HTR-8/SVneo (cell line): ENCODE measurements around the gene NUP214.
"Not testable (repeated sequence)": the region's sequence is repeated elsewhere in the genome, so short reads cannot be mapped to it uniquely, and the experiment has no call there.

Experiments
- DNase-seq: peaks from one replicate; pipeline ENCODE4 v3.0.0; 2011; ENCODE audit warnings: low spot score, mixed read lengths; ENCODE audit not compliant: insufficient read length
- FAIRE-seq: peaks from 2 replicates; lab custom pipeline; 2011; peaks lifted over from hg19 to GRCh38; lab: Jason Lieb, UNC

Gene NUP214

DNA sequence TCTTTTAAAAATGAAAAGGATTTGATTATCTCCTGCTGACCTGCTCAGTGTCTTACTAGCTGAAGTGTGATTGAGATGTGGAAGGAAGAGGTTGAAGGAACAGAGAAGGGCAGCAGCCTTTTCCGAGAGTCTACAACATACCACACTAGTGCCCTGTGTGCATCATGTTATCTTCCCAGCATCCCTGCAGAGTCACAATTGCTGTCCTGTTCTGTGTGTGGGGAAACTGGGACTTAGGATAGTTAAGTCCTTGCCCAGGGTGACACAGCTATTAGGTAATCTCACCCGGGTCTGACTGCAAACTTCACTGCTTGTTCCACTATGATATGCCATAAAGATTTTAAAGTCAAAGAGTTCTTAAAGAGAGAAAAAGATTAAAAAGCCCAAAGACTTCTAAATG lies 95.1 kb downstream of the NUP214 start:
- no peak for DNase-seq
- FAIRE-seq = no peak

DNA sequence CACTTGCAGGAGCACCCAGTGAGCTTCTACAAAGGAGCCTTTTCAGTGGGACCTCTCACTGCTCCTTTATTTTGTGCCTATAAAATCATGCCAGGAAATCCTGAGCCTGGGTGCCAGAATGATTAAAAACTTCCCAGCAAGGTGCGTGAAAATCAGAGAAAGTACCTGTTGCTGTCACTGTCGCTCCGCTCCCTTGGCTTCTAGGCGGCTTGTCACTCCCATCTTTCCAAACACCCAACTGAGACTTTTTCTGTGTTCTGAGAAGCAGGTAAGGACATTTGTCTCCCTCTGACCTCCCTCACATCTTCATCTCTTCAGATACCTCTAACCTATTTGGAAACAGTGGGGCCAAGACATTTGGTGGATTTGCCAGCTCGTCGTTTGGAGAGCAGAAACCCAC lies 97.1 kb downstream of the NUP214 start:
- DNase-seq = no peak
- FAIRE-seq = no peak

DNA sequence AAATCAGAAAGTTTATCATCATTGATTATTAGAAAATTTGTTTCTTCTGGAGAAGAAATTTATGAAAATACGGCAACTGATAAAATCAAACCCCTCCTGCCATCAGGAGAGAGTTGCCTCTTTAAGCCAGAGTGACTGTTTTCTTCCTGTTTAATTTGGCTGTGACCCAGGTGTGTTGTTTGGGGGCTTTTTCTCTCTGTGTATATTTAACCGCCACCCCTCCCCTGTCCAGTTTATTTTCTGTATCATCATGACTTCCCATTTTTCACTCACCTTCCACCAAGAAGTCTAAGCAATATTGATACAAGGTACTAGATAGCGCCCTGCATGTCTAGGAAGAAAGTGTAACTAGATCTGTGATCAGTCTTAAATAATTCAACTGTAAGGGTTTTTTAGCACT lies 100.8 kb downstream of the NUP214 start:
- no peak for DNase-seq

DNA sequence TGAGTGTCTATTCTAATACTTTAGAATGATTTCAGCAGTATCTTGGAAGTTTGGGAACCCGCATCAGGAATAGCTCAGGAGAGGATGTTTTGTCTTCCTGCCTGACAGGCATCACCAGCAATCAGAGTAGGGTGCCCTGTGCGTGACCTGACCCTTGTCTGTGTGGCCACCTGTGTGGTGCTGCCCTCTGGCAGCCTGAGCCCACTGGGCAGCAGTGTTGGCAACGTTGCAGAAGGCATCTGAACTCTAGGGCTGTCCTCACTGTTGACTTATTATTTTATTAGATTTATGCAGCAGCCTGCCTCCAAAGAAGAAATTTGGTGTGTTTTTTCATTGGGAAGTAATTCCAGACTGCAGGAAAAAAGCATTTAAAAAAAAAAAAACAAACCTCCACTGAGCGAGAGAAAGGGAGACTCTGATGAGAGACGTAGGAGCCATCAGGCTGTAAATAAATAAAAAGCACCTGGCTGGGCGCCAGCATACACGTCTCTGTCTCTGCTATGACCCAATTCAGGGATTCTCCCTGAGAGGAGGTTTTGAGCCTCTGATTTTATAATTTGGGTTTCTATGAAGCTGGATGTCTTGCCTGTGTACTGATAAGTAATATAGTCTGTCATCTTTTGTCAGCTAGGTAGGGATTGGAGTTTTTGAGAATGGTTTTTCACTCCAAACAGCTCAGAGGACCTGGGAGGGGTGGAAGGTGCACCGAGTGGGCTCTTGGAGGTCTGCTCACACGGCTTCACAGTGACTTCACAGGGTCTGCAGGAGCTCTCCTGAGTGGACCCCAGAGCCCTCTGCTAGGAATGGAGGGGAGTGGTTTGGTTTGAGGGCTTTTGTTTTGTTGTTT lies 101.9 kb downstream of the NUP214 start:
- no peak for DNase-seq
- no peak for FAIRE-seq

More for the DNA sequence above, 100.8 kb downstream of the NUP214 start:
- no peak for FAIRE-seq

DNA sequence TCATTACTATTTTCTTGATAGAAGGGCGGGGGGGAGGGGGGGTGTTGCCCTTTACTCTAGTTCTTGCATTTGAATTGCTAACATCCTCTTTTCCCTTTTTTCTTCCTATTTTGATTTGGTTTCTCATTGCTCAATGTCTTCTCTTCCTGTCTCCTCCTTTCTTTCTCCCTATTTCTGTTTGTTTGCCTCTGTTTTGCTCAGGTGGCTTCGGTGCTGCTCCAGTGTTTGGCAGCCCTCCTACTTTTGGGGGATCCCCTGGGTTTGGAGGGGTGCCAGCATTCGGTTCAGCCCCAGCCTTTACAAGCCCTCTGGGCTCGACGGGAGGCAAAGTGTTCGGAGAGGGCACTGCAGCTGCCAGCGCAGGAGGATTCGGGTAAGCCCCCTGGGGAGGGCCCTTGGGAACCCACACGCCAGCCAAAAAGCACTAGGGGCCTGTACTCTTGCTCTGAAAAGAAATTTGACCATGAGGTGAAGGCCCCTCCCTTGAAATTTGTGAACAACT lies 102.6 kb downstream of the NUP214 start:
- FAIRE-seq (no peak), DNase-seq (no peak)

DNA sequence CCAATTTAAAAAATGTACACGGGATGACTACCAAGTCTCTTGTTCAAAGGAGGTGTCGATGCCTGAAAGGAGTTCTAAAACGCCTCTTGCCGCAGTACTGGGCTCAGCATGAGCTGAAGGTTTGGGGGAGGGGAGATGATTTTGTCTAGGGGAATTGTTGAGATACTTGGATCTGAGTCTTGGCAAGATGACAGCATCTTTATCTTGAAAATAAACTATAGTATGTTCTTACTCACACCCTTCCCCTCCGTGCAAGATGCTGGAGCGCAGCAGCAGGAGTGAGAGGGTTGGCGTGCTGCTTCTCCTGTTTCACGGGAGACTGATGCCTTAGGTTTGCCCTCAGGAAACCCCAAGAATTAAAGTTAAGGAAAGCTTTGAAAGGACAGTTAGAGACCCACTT lies 103.6 kb downstream of the NUP214 start:
- no peak for DNase-seq
- FAIRE-seq = no peak

DNA sequence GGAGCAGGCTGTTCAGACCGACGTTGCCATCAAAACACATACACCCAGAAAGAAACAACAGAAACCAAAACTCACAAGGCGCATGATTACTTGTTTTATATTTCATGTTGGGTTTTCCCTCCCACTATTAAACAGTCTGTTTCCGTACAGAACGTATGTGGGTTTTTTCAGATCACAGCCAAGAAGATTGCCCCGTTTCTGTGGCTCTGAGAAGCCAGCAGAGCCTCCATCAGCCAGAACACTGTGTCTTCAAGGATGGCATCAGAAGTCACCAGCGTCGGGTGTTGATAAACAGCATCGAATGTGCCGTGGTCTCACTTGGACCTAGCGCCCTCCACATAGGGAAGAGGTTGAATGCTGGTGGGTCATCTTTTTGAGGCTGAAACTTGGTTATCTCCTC lies 108.2 kb downstream of the NUP214 start:
- FAIRE-seq (no peak), DNase-seq (no peak)

DNA sequence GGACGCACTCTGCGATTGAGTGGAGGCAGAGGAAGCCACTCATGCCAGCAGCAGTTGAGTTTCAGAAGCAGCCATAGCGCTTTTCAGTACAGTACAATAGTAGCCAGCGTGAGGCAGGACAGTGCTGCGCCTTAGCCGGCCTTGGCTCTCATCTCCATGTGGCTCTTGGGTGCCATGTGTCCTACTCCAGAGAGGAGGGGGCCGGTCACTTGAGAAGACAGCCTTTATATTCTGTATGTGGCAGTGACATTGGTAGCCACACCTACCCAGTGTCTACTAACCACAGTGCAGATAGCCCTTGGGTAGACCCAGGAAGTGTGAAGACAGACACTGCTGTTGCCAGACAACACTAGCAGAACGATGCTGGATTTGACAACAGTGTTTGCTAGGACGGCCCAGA lies 108.6 kb downstream of the NUP214 start:
- DNase-seq (no peak), FAIRE-seq (no peak)

DNA sequence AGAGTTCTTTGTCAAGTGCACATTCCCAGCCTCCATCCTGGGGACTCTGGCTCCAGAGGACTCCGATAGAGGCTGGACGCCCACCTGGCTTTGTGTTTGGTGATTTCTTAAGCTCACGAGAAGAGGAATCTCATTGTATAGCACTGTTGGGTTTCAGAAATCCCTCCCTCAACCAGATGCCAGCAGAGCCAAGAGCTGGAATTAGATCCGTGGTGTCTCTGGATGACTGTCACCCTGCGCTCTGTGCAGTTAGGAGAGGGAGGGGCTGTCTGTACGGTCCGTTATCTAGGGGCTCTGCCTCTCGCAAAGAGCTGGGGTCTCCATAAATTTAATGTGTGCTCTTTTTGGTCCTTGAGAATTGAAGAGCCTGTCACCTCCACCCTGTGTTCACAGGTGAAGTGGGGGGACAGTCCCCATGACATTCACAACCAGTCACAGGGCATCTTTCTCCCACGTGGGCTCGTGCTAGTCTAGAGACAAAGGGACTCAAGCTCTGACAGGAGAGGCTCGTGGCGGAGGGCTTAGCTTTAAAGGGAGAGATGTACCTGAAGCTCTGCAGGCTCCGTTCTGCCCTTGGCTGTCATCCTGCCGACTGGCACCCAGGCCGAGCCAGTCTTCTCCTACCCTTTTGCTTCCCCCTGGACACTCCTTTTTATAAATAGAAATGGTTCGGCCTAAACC lies 109.6 kb downstream of the NUP214 start:
- DNase-seq (no peak), FAIRE-seq (no peak)

DNA sequence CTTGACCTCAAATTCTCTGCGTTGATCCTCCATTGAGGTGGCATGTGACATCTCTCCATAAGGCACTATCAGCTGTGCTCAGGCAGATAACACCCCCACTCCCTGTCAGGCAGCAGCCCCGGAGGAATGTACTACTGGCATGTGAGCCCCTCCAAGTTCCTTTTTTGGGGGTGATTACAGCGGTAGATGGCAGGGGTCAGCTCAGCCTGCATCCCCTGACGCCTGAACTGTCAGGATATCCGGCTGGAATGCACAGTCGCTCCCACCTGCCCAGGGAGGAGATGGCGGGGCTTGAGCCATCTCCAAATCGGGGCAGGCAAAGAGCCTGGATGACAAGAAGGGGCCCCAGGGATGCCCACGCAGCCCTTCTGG lies 110.1 kb downstream of the NUP214 start:
- no peak for DNase-seq
- no peak for FAIRE-seq

DNA sequence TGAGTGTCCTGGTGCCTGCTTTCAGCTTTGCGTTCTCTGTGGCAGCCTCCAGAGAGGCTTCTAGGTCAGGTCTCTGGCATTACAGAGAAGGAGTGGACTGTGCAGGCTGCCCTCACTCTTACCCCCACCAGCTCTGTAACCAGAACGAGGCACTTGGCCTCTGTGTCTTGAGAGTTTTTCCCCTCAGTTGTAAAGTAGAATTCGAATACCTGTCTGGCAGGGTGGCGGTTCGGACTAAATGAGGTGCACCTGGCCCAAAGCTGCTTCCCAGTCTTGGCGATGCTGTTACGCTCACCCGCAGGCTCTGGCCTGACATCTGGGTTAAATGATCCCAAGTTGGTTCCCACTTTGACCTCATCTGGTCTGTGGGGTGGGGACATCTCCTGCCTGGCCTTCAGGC lies 110.8 kb downstream of the NUP214 start:
- no peak for FAIRE-seq
- no peak for DNase-seq

DNA sequence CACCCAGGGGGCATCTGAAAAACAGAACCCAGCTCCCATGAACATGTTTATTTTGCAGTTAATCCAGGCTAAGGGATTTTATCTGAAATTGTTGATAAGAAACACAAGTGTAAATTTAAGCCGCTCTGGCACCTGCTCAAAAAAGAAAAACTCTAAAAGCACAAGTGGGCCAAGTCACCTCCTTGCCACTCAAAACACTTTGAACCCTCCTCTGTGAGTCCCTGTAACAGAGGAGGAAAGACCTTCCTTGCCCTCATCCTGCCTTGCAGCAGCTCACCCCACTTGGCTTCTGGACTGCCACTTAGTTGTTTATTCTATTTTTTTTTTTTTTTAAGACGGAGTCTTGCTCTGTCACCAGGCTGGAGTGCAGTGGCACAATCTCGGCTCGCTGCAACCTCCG lies 111.4 kb downstream of the NUP214 start:
- no peak for DNase-seq
- FAIRE-seq = no peak

DNA sequence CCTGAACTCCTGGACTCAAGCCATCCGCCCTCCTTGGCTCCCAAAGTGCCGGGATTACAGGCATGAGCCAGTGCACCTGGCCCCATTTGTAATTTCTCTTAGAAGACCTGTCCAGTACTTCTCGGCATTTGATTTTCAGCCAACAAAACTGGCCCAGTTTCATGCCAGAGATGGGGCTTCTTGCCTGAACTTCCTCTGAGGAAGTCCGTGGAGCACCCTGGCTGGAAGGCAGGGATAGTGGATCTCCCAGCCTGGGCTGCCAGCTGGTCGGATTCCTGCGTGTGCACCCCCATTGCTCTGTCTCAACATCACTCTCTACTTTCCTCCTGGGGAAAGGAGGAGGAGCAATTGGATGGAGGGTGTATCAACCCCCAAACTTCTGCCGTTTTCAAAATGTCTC lies 111.9 kb downstream of the NUP214 start:
- no peak for FAIRE-seq
- no peak for DNase-seq

DNA sequence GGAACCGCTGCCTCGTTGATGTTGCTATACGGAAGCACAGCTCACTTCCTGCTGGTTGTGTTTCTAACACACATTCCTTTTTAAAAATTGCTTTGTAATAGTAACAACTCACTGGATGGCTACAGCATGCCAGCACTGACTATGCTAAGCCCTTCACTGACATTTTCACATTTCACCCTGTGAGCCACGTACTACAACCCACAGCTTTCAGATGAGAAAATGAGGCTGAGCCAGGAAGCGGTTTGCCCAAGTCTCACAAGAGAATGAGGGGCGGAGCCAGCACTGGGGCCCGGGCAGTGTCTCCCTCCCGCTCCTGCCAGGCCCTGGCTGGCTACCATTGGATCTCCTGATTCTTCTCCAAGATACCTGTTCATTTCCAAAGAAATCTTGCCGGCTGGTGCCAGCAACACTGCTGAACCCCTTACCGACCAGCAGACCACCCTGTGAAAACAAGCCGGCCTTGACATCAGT lies 112.6 kb downstream of the NUP214 start:
- FAIRE-seq (no peak), DNase-seq (no peak)

DNA sequence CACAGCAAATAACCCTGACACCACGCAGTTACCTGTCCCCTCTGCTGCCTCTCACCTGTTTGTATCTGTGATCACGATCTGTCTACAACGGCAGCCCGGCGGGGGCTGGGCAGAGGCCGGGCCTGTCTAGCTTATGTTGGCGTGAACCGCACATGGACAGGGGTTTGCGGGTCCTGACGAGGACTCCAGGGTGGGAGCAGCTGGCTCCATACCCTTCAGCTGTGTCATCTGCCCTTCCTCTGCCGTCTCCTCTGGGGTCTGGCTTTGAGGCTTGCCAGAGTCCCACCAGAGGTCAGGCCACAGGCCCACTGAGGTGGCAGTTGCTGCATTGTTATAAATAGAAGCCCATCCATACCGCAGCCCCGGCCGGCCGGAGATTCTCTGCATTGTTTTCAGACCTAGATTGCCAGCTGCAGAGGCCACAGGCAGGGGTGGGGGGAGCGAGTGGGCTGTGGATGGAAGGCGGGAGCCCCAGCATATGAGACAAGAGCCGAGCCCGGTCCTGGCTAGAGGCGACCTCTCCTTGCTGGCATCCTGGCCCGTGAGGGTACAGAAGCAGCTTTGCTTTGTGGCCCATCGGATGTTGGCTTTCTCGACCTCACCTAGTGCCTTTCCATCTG lies 113.1 kb downstream of the NUP214 start:
- FAIRE-seq (no peak), DNase-seq (no peak)

DNA sequence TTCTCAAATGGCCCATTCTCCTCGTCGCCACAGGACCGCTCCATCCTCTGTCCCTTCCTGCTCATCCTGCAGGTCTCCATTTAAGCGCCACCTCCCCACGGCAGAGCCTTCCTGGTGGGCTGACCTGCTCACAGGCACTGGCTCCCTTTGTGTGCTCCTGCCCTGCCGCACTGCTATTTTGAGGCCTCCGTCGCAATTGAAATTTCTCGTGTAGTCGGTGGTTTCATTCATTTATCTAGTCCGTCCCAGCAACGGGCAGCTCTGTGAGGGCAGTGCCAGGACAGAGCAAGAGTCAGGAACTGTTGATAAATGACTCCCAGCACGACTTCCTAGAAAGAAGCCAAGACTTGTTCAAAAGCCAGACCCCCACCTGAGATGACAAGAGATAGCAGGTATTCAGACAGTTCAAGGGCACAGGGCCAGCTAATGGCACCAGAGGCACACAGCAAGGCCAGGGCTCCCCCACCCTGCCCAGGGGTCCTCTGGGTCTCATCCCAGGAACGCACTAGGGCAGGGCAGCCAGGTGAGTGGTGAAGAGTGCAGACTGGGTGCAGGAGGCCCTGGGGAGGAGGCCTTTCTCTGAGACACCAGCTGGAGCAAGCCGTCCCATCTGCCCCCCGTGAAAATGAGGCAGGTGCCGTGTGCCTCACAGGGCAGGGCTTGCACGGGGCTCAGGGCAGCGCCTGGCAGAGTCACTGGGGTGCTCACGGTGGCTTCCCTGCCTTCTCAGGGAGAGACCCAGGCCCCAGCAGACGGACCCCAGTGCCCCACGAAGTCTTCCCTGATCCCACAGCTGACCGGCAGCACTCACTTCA lies 114.0 kb downstream of the NUP214 start:
- DNase-seq = no peak
- FAIRE-seq = no peak

DNA sequence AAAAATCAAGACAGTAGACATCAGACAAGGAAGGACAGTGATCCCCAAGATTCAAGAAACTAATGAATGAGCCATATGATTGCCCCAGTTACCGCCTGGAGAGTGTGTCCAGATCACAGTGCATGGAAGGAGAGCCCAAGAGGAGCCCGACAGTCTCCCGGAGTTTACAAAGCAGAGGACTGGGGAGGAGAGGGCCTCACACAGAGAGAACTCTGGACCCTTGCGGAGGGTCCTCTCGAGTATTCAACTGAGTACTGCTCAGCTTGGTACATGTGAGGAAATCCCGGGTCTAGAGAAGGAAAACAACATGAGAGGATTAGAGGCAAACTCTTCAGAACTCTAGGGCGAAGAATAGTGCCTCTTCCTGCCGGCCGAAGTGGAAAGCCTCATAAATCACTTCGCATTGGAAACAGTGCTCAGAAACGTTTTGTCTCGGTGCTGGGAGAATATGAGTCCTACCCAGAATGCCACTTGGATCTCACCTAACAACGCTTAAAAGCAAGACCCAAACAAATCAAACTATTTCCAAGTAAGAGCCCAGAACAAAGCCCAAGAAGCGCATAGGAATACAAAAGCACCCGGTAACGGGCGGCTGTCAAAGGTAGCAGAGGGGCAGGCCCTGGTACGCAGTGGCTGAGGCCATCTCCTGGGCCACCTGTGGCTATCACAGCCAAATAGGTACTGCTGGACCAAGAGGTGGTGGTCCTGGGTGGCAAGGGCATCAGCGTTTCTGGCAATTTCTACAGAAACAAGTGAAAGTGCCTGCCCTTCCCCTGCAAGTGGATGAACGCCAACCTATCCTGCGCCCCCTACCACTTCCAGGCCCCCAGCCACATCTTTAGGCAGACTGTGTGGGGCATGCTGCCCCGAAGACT lies 114.9 kb downstream of the NUP214 start:
- FAIRE-seq = no peak
- DNase-seq = no peak

DNA sequence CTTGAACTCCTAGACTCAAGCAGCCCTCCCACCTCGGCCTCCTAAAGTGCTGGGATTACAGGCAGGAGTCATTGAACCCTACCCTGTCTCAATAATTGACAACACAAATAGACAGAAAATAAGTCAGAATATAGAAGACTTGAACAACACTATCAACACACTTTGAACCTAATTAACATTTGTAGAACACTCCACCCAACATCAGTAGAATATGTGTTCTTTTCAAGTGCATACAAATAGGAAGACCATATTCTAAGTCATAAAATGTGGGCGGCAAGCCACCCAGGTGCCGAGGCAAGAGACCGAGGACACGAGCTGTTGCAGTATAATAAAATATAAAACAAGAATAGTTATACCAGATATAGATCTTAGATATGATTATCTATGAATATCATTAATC lies 118.9 kb downstream of the NUP214 start:
- not testable (repeated sequence) for DNase-seq, FAIRE-seq

DNA sequence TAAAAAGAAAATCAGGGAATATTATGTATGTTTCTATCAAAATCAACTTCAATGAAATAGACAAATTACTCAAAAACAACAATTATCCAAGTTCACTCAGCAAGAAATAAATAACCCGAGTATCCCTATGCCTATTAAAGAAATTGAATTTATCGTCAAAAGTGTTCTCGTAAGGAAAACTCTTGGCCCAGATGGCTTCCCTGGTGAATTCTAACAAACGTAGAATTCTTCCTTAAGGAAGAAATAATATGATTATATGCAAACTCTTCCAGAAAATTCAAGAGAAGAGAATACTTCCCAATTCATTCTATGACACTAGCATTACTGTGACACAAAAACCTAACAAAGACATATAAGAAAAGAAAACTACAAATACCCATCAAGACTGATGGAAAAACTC lies 121.2 kb downstream of the NUP214 start:
- no peak for FAIRE-seq
- DNase-seq = no peak
